Neural cell (in vitro differentiated cells): ENCODE measurements around the gene NPR2. TPM values are rescaled to one million over a fixed set of nuclear protein-coding genes. Genes with fewer than 3 reads are reported as not detected.

Experiments
- H2AFZ ChIP-seq: fragments of 200-600, 300-800 bp; sonication (generic), shearing (Covaris generic); 2 replicates; pipeline ENCODE4 v1.6.0; 2014; ENCODE audit warnings: low read depth, mild to moderate bottlenecking, antibody characterized with exemption, low read length, moderate library complexity
- H3F3A ChIP-seq: fragments of 200-600 bp; shearing (Covaris generic); 2 replicates; pipeline ENCODE4 v1.6.1; 2016; ENCODE audit warnings: mild to moderate bottlenecking, moderate library complexity, mixed read lengths, antibody characterized with exemption, low read length; ENCODE audit not compliant: insufficient read depth, poor library complexity, severe bottlenecking
- H3K27ac ChIP-seq: fragments of 200-600, 300-800 bp; sonication (generic), shearing (Covaris generic); 2 replicates; pipeline ENCODE4 v1.5.1; 2014; ENCODE audit warnings: mild to moderate bottlenecking, low read length, moderate library complexity
- H3K27me3 ChIP-seq: fragments of 300-800, 200-600 bp; sonication (generic), shearing (Covaris generic); 2 replicates; pipeline ENCODE4 v1.6.0; 2014; ENCODE audit warnings: mild to moderate bottlenecking, low read depth, low read length, moderate library complexity; ENCODE audit not compliant: insufficient read depth
- H3K36me3 ChIP-seq: fragments of 300-800, 200-600 bp; sonication (generic), shearing (Covaris generic); 2 replicates; pipeline ENCODE4 v1.5.1; 2014; ENCODE audit warnings: mild to moderate bottlenecking, antibody characterized with exemption, low read length, moderate library complexity; ENCODE audit not compliant: insufficient read depth
- H3K4me2 ChIP-seq: fragments of 300-800, 200-600 bp; sonication (generic), shearing (Covaris generic); 2 replicates; pipeline ENCODE4 v1.6.0; 2014; ENCODE audit warnings: mild to moderate bottlenecking, low read length
- H3K4me3 ChIP-seq: fragments of 300-800, 200-600 bp; sonication (generic), shearing (Covaris generic); 2 replicates; pipeline ENCODE4 v1.5.1; 2014; ENCODE audit warnings: mild to moderate bottlenecking, low read length, moderate library complexity
- H3K79me2 ChIP-seq: fragments of 200-600 bp; shearing (Covaris generic); replicated peaks from 2 replicates; pipeline ENCODE4 v1.6.0; 2014; ENCODE audit warnings: mild to moderate bottlenecking, low read length, moderate library complexity; ENCODE audit not compliant: insufficient read depth
- H3K9ac ChIP-seq: fragments of 300-800, 200-600 bp; sonication (generic), shearing (Covaris generic); 2 replicates; pipeline ENCODE4 v1.6.1; 2016; ENCODE audit warnings: mild to moderate bottlenecking, low read length, mixed read lengths
- H3K9me2 ChIP-seq: fragments of 200-600 bp; shearing (Covaris generic); 2 replicates; pipeline ENCODE4 v1.6.1; 2016; ENCODE audit warnings: mild to moderate bottlenecking, low read length, mixed read lengths; ENCODE audit not compliant: insufficient read depth
- H3K9me3 ChIP-seq: fragments of 200-600, 300-800 bp; sonication (generic), shearing (Covaris generic); 2 replicates; pipeline ENCODE4 v1.6.1; 2016; ENCODE audit warnings: mild to moderate bottlenecking, mixed run types, low read length, moderate library complexity, mixed read lengths
- H4K20me1 ChIP-seq: fragments of 200-600 bp; shearing (Covaris generic); 2 replicates; pipeline ENCODE4 v1.6.1; 2016; ENCODE audit warnings: mild to moderate bottlenecking, mixed run types; ENCODE audit not compliant: insufficient read depth
- CTCF ChIP-seq: fragments of 450-650 bp; IDR thresholded peaks from 2 replicates; pipeline ENCODE4 v1.5.1; 2014; ENCODE audit warnings: antibody characterized with exemption, mild to moderate bottlenecking, moderate library complexity; ENCODE audit not compliant: poor library complexity, severe bottlenecking
- EP300 ChIP-seq: fragments of 450-650 bp; conservative IDR thresholded peaks from 2 replicates; pipeline ENCODE4 v1.6.1; 2014; ENCODE audit warnings: antibody characterized with exemption, mild to moderate bottlenecking, moderate library complexity; ENCODE audit not compliant: poor library complexity, severe bottlenecking
- EZH2 ChIP-seq: fragments of 200-600, 300-800 bp; shearing (Covaris generic), sonication (generic); IDR thresholded peaks from 2 replicates; pipeline ENCODE4 v1.6.1; 2014; ENCODE audit warnings: antibody characterized with exemption, low read length, borderline replicate concordance, mild to moderate bottlenecking; ENCODE audit not compliant: insufficient read depth, poor library complexity, severe bottlenecking
- MXI1 ChIP-seq: fragments of 450-650 bp; conservative IDR thresholded peaks from 2 replicates; pipeline ENCODE4 v1.6.1; 2014; ENCODE audit warnings: antibody characterized with exemption, mild to moderate bottlenecking; ENCODE audit not compliant: poor library complexity, severe bottlenecking
- POLR2AphosphoS5 ChIP-seq: IDR thresholded peaks from 2 replicates; pipeline ENCODE4 v1.6.1; 2012
- RAD21 ChIP-seq: fragments of 450-650 bp; conservative IDR thresholded peaks from 2 replicates; pipeline ENCODE4 v1.6.1; 2014; ENCODE audit warnings: antibody characterized with exemption, mild to moderate bottlenecking, moderate library complexity
- REST ChIP-seq: IDR thresholded peaks from 2 replicates; pipeline ENCODE4 v1.6.1; 2012; ENCODE audit warnings: borderline replicate concordance
- SMC3 ChIP-seq: fragments of 450-650 bp; conservative IDR thresholded peaks from 2 replicates; pipeline ENCODE4 v1.6.1; 2014; ENCODE audit warnings: antibody characterized with exemption, mild to moderate bottlenecking, moderate library complexity; ENCODE audit not compliant: poor library complexity
- TAF1 ChIP-seq: IDR thresholded peaks from 2 replicates; pipeline ENCODE4 v1.6.1; 2012; ENCODE audit warnings: low read depth
- polyA plus RNA-seq: library from polyadenylated mRNA; depleted of rRNA; stranded (reverse); fragments of >200 nt; gene quantifications from 2 replicates; pipeline ENCODE4 v1.2.3, GENCODE V29; 2014

NPR2 gene
- polyA plus RNA-seq, 1 donor from 2014 or later, result 9.6 TPM

DNA sequence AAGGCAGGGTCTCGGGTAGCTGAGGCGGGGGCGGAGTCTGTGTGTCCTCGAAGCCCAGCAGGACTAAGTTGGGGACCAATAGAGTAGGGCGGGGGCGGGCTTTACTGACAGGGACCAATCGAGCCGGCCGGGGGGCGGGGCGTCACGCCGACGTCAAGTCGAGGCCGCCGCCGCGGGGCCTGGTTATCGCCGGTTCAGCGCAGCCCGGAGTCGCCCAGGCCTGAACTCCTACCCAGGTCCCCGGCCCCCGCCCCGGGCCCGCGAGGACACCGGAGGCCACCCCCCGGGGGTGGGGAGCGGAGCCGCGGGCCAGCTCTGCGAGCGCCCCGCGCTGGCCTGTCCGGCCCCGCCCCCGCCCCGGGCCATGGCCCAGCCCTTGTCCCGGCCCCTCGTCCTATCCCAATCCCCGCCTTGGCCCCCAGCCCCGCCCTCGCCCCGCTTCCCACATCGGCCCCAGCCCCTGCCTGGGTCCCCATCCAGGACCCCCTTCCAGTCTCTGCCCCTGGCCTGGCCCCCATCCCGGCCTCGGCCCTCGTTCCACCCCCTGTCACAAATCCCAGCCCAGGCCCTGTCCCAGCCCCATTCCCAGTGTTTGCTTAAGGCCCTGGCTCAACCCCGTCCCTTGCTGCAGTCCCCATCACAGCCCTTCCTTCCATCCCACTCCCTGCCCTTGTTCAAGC is 37.8 kb downstream of the NPR2 start, which contains the start of gene TMEM8B:
Gene TMEM8B (plus strand): TSS at position 145 of the 680 bp plus-strand sequence. CDS start 220 bp downstream, at position 365.
- Histone ChIP-seq H4K20me1 (no peaks in the 10 kb centered on the region), H3K36me3 (no peaks in the 10 kb centered on the region), H3K9me2 (no peaks in the 10 kb centered on the region), H3K9ac (peak within 1 kb of the TSS; percentile 91), H3K79me2 (peaks cover 14% of the 10 kb centered on the region), H3K27me3 (no peaks in the 10 kb centered on the region), H3F3A (no peaks in the 10 kb centered on the region), H3K27ac (peak within 1 kb of the TSS; percentile 61), H2AFZ (peak within 1 kb of the TSS; percentile 83), H3K4me3 (peak within 1 kb of the TSS; percentile 83), H3K4me2 (peak within 1 kb of the TSS; percentile 84), H3K9me3 (no peaks in the 10 kb centered on the region)
- TF ChIP-seq EZH2, result no peak
- TF ChIP-seq POLR2AphosphoS5, result peak; percentile 88
- TF ChIP-seq REST, result no peak
- TF ChIP-seq TAF1, result peak; percentile 73
- no peak for TF ChIP-seq MXI1
- peak; percentile 2 for TF ChIP-seq SMC3
- TF ChIP-seq EP300, result no peak
- TF ChIP-seq CTCF, result no peak
- TF ChIP-seq RAD21, result no peak

GRCh38 chr9:35829764-35830096 is 38.3 kb downstream of the NPR2 start:
- H3K27ac ChIP-seq, result peak overlapping the region; percentile 57
- no peaks in the 10 kb centered on the region for H3K27me3 ChIP-seq
- H3K9me2 ChIP-seq, result no peaks in the 10 kb centered on the region
- no peaks in the 10 kb centered on the region for H3F3A ChIP-seq
- H3K9ac ChIP-seq, result peak overlapping the region; percentile 91
- TF ChIP-seq EZH2, result no peak
- no peak for TF ChIP-seq RAD21
- no peak for TF ChIP-seq POLR2AphosphoS5
- H3K9me3 ChIP-seq, result no peaks in the 10 kb centered on the region
- peak overlapping the region; percentile 83 for H2AFZ ChIP-seq
- peak overlapping the region; percentile 84 for H3K4me2 ChIP-seq
- no peaks in the 10 kb centered on the region for H3K36me3 ChIP-seq
- peaks cover 14% of the 10 kb centered on the region for H3K79me2 ChIP-seq
- peak overlapping the region; percentile 83 for H3K4me3 ChIP-seq
- no peaks in the 10 kb centered on the region for H4K20me1 ChIP-seq
